Measurements from ENCODE around the gene ALKBH5. TPM values are rescaled to one million over a fixed set of nuclear protein-coding genes. Genes with fewer than 3 reads are reported as not detected.

ALKBH5 gene
- total and polyA plus RNA-seq, 9 of the 15 experiments (the other 6 are each of a cell fraction or from before 2014, with no cell fraction given): 11.4 to 70.0 (median 47.4) TPM

- TF ChIP-seq RERE (CRISPR knock-in tag; IDR thresholded peaks at IDR 0.05; ENCODE audit: borderline replicate concordance): no peak
- TF ChIP-seq ZBED1 (IDR thresholded peaks at IDR 0.05): no peak
- TF ChIP-seq, protein P1, sequence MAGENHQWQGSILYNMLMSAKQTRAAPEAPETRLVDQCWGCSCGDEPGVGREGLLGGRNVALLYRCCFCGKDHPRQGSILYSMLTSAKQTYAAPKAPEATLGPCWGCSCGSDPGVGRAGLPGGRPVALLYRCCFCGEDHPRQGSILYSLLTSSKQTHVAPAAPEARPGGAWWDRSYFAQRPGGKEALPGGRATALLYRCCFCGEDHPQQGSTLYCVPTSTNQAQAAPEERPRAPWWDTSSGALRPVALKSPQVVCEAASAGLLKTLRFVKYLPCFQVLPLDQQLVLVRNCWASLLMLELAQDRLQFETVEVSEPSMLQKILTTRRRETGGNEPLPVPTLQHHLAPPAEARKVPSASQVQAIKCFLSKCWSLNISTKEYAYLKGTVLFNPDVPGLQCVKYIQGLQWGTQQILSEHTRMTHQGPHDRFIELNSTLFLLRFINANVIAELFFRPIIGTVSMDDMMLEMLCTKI (IDR thresholded peaks at IDR 0.05; ENCODE audit: partially characterized antibody): no peak
- no peak for TF ChIP-seq ARNT (IDR thresholded peaks at IDR 0.05)
- TF ChIP-seq CHD4 (IDR thresholded peaks at IDR 0.05; ENCODE audit: insufficient read depth, insufficient replicate concordance, low read depth, low read length, poor library complexity, severe bottlenecking): no peak
- no peak for TF ChIP-seq SMARCE1 (IDR thresholded peaks at IDR 0.05)
- TF ChIP-seq POLR2AphosphoS2 (IDR thresholded peaks at IDR 0.05; ENCODE audit: low read length): no peak
- TF ChIP-seq KLF1 (tag; IDR thresholded peaks at IDR 0.05): no peak
- no peak for TF ChIP-seq E2F1 (CRISPR knock-in tag; IDR thresholded peaks at IDR 0.05)
- no peak for TF ChIP-seq MEIS2 (IDR thresholded peaks at IDR 0.05; ENCODE audit: partially characterized antibody)
- TF ChIP-seq ZKSCAN8 (CRISPR knock-in tag; IDR thresholded peaks at IDR 0.05): no peak
- TF ChIP-seq, protein P2, sequence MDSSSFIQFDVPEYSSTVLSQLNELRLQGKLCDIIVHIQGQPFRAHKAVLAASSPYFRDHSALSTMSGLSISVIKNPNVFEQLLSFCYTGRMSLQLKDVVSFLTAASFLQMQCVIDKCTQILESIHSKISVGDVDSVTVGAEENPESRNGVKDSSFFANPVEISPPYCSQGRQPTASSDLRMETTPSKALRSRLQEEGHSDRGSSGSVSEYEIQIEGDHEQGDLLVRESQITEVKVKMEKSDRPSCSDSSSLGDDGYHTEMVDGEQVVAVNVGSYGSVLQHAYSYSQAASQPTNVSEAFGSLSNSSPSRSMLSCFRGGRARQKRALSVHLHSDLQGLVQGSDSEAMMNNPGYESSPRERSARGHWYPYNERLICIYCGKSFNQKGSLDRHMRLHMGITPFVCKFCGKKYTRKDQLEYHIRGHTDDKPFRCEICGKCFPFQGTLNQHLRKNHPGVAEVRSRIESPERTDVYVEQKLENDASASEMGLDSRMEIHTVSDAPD (CRISPR knock-in tag; IDR thresholded peaks at IDR 0.05): no peak
- TF ChIP-seq, protein P3, sequence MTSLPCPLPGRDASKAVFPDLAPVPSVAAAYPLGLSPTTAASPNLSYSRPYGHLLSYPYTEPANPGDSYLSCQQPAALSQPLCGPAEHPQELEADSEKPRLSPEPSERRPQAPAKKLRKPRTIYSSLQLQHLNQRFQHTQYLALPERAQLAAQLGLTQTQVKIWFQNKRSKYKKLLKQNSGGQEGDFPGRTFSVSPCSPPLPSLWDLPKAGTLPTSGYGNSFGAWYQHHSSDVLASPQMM (CRISPR knock-in tag; IDR thresholded peaks at IDR 0.05): no peak
- no peak for TF ChIP-seq FOXK2 (conservative IDR thresholded peaks at IDR 0.05 in 1 of 2, IDR thresholded peaks at IDR 0.05 in 1 of 2; ENCODE audit: low read depth in 2 of 2)
- no peak for TF ChIP-seq ZNF589 (CRISPR knock-in tag; IDR thresholded peaks at IDR 0.05; ENCODE audit: low read depth)
- 0 out of 2 replicates have a peak, but pooled peaks have one; percentile 21 for TF ChIP-seq ZEB2 (IDR thresholded peaks at IDR 0.05)
- TF ChIP-seq, protein P4, sequence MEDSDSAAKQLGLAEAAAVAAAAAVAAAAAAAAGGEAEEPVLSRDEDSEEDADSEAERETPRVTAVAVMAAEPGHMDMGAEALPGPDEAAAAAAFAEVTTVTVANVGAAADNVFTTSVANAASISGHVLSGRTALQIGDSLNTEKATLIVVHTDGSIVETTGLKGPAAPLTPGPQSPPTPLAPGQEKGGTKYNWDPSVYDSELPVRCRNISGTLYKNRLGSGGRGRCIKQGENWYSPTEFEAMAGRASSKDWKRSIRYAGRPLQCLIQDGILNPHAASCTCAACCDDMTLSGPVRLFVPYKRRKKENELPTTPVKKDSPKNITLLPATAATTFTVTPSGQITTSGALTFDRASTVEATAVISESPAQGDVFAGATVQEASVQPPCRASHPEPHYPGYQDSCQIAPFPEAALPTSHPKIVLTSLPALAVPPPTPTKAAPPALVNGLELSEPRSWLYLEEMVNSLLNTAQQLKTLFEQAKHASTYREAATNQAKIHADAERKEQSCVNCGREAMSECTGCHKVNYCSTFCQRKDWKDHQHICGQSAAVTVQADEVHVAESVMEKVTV (CRISPR knock-in tag; IDR thresholded peaks at IDR 0.05): no peak
Observed at GRCh38 chr17:18158022-18158600, 25.5 kb upstream of the ALKBH5 start (continued).
